H9 (cell line): ENCODE results near the gene ZFP69B. TPM values are rescaled to one million over a fixed set of nuclear protein-coding genes. Genes with fewer than 3 reads are reported as not detected.

ENCODE experiments used
- DNase-seq: peaks from one replicate; pipeline ENCODE4 v3.0.0-alpha.2; 2017
- H2AFZ ChIP-seq: one replicate; pipeline ENCODE4 v1.6.1; 2013; ENCODE audit warnings: mild to moderate bottlenecking, low read length, control low read depth, moderate library complexity
- H2AK5ac ChIP-seq: 2 replicates; pipeline ENCODE4 v1.6.1; 2013; ENCODE audit warnings: low read length, control low read depth, mixed read lengths; ENCODE audit not compliant: insufficient read length
- H2BK120ac ChIP-seq: one replicate; pipeline ENCODE4 v1.6.1; 2013; ENCODE audit warnings: low read depth, mild to moderate bottlenecking, low read length, control low read depth, inconsistent platforms; ENCODE audit not compliant: poor library complexity, severe bottlenecking
- H2BK12ac ChIP-seq: 2 replicates; pipeline ENCODE4 v1.6.1; 2013; ENCODE audit warnings: low read length, control low read depth, mixed read lengths, low read depth; ENCODE audit not compliant: insufficient read length
- H2BK15ac ChIP-seq: 2 replicates; pipeline ENCODE4 v1.6.1; 2013; ENCODE audit warnings: low read depth, low read length, control low read depth
- H2BK20ac ChIP-seq: one replicate; pipeline ENCODE4 v1.6.1; 2013; ENCODE audit warnings: low read depth, mild to moderate bottlenecking, low read length, control low read depth, inconsistent platforms; ENCODE audit not compliant: poor library complexity, severe bottlenecking
- H2BK5ac ChIP-seq: 2 replicates; pipeline ENCODE4 v1.6.1; 2013; ENCODE audit warnings: low read length, control low read depth, mixed read lengths; ENCODE audit not compliant: insufficient read length
- H3K14ac ChIP-seq: 2 replicates; pipeline ENCODE4 v1.6.1; 2013; ENCODE audit warnings: low read length, control low read depth; ENCODE audit not compliant: insufficient read depth
- H3K18ac ChIP-seq: 2 replicates; pipeline ENCODE4 v1.6.1; 2013; ENCODE audit warnings: low read depth, mild to moderate bottlenecking, mixed read lengths, low read length, control low read depth; ENCODE audit not compliant: insufficient read length
- H3K23ac ChIP-seq: 2 replicates; pipeline ENCODE4 v1.6.1; 2013; ENCODE audit warnings: low read length, control low read depth, mixed read lengths, low read depth; ENCODE audit not compliant: insufficient read length
- H3K23me2 ChIP-seq: 2 replicates; pipeline ENCODE4 v1.6.1; 2013; ENCODE audit warnings: low read depth, mild to moderate bottlenecking, mixed read lengths, low read length, control low read depth; ENCODE audit not compliant: insufficient read length, poor library complexity, severe bottlenecking
- H3K27ac ChIP-seq: 2 replicates; pipeline ENCODE4 v1.5.1; 2013; ENCODE audit warnings: low read length, control low read depth, mixed read lengths, low read depth; ENCODE audit not compliant: insufficient read length
- H3K27me3 ChIP-seq: 2 replicates; pipeline ENCODE4 v1.6.1; 2013; ENCODE audit warnings: low read length, control low read depth, inconsistent platforms; ENCODE audit not compliant: insufficient read depth
- H3K4ac ChIP-seq: 2 replicates; pipeline ENCODE4 v1.6.1; 2013; ENCODE audit warnings: low read depth, mild to moderate bottlenecking, control low read depth, inconsistent platforms, low read length, moderate library complexity
- H3K4me1 ChIP-seq: 2 replicates; pipeline ENCODE4 v1.6.1; 2013; ENCODE audit warnings: low read length, control low read depth, inconsistent platforms; ENCODE audit not compliant: insufficient read depth
- H3K4me2 ChIP-seq: 2 replicates; pipeline ENCODE4 v1.6.1; 2013; ENCODE audit warnings: low read length, control low read depth, mixed read lengths; ENCODE audit not compliant: insufficient read length, insufficient read depth
- H3K56ac ChIP-seq: 2 replicates; pipeline ENCODE4 v1.6.1; 2013; ENCODE audit warnings: low read depth, mild to moderate bottlenecking, mixed read lengths, low read length, control low read depth; ENCODE audit not compliant: insufficient read length
- H3K79me1 ChIP-seq: 2 replicates; pipeline ENCODE4 v1.6.1; 2013; ENCODE audit warnings: low read depth, mild to moderate bottlenecking, moderate library complexity, low read length, control low read depth, inconsistent platforms; ENCODE audit not compliant: insufficient read depth, poor library complexity, severe bottlenecking
- H3K79me2 ChIP-seq: 2 replicates; pipeline ENCODE4 v1.6.1; 2013; ENCODE audit warnings: low read length, control low read depth, inconsistent platforms; ENCODE audit not compliant: insufficient read depth
- H3K9ac ChIP-seq: 2 replicates; pipeline ENCODE4 v1.6.1; 2013; ENCODE audit warnings: low read length, control low read depth, mixed read lengths; ENCODE audit not compliant: insufficient read length; ENCODE audit errors: extremely low read depth
- H3K9me3 ChIP-seq: one replicate; pipeline ENCODE4 v1.6.1; 2013; ENCODE audit warnings: low read depth, low read length, inconsistent platforms; ENCODE audit not compliant: control insufficient read depth
- H3T11ph ChIP-seq: one replicate; pipeline ENCODE4 v1.6.1; 2013; ENCODE audit warnings: mild to moderate bottlenecking, low read length, control low read depth, inconsistent platforms
- H4K20me1 ChIP-seq: one replicate; pipeline ENCODE4 v1.6.1; 2013; ENCODE audit not compliant: control insufficient read depth, insufficient read length, insufficient read depth
- H4K5ac ChIP-seq: 2 replicates; pipeline ENCODE4 v1.6.1; 2013; ENCODE audit warnings: low read depth, mild to moderate bottlenecking, mixed read lengths, low read length, control low read depth; ENCODE audit not compliant: insufficient read length
- H4K8ac ChIP-seq: replicated peaks from 2 replicates; pipeline ENCODE4 v1.6.1; 2013; ENCODE audit warnings: low read length, control low read depth, mixed read lengths, low read depth; ENCODE audit not compliant: insufficient read length
- H4K91ac ChIP-seq: 2 replicates; pipeline ENCODE4 v1.6.1; 2013; ENCODE audit warnings: low read depth, mild to moderate bottlenecking, moderate library complexity, mixed read lengths, low read length, control low read depth; ENCODE audit not compliant: insufficient read length
- H3K27ac Mint-ChIP-seq, 3 experiments: 2 replicates in 2 of 3; 3 replicates in 1 of 3; pipeline ENCODE4 v1.8.0; 2020 to 2021; ENCODE audit warnings: mixed read lengths in 3 of 3, mild to moderate bottlenecking in 1 of 3, moderate library complexity in 1 of 3
- H3K27me3 Mint-ChIP-seq: 2 replicates; pipeline ENCODE4 v1.8.0; 2021; ENCODE audit warnings: low read depth, mild to moderate bottlenecking, moderate library complexity, mixed read lengths
- H3K36me3 Mint-ChIP-seq, 3 experiments: 2 replicates in 2 of 3; 3 replicates in 1 of 3; pipeline ENCODE4 v1.8.0; 2020 to 2021; ENCODE audit warnings: low read depth in 3 of 3, mixed read lengths in 3 of 3; ENCODE audit not compliant: insufficient read depth in 1 of 3
- H3K4me1 Mint-ChIP-seq, 2 experiments: 2 replicates each; pipeline ENCODE4 v1.8.0; 2020; ENCODE audit warnings: mixed read lengths in 2 of 2
- H3K4me3 Mint-ChIP-seq, 2 experiments: 2 replicates in 1 of 2; 3 replicates in 1 of 2; pipeline ENCODE4 v1.8.0; 2020 to 2021; ENCODE audit warnings: mild to moderate bottlenecking in 2 of 2, mixed read lengths in 2 of 2, moderate library complexity in 1 of 2
- H3K9me3 Mint-ChIP-seq, 2 experiments: 2 replicates in 1 of 2; 3 replicates in 1 of 2; pipeline ENCODE4 v1.8.0; 2020; ENCODE audit warnings: mild to moderate bottlenecking in 2 of 2, mixed read lengths in 2 of 2, moderate library complexity in 1 of 2
- CTCF ChIP-seq: fragments of 200-600 bp; sonication (generic); conservative IDR thresholded peaks from 3 replicates; pipeline ENCODE4 v1.8.0; 2021; ENCODE audit warnings: antibody characterized with exemption, mild to moderate bottlenecking
- total RNA-seq: library from RNA; stranded (reverse); gene quantifications from 2 replicates; pipeline ENCODE4 v1.2.1, GENCODE V29; 2021

Gene ZFP69B
- total RNA-seq, 1 experiment from 2014 or later: 16.2 TPM

- Histone ChIP-seq H4K91ac (no peak overlapping the region), H3K27ac (no peak overlapping the region), H3K56ac (no peak overlapping the region), H4K20me1 (no peaks in the 10 kb centered on the region), H4K5ac (no peak overlapping the region), H3K9ac (no peak overlapping the region), H2BK12ac (no peak overlapping the region), H2AK5ac (no peak overlapping the region), H3K4me2 (no peak overlapping the region), H3K27me3 (no peaks in the 10 kb centered on the region), H2AFZ (no peak overlapping the region), H2BK20ac (no peak overlapping the region), H2BK5ac (no peak overlapping the region), H3K79me1 (no peaks in the 10 kb centered on the region), H3K9me3 (no peaks in the 10 kb centered on the region), H3T11ph (no peak overlapping the region), H3K14ac (no peak overlapping the region), H3K4me1 (no peaks in the 10 kb centered on the region), H3K18ac (no peak overlapping the region), H2BK15ac (no peak overlapping the region), H3K4ac (no peak overlapping the region), H4K8ac (no peak overlapping the region), H3K23me2 (no peaks in the 10 kb centered on the region), H3K23ac (no peak overlapping the region), H2BK120ac (no peak overlapping the region), H3K79me2 (no peaks in the 10 kb centered on the region)
- H3K27ac Mint-ChIP-seq: no peak overlapping the region
- peaks cover 17% of the 10 kb centered on the region in 2 experiments for H3K4me1 Mint-ChIP-seq
- no peaks in the 10 kb centered on the region for H3K36me3 Mint-ChIP-seq
- no peaks in the 10 kb centered on the region for H3K27me3 Mint-ChIP-seq
- no peaks in the 10 kb centered on the region for H3K9me3 Mint-ChIP-seq
- TF ChIP-seq CTCF: no peak
- no peak overlapping the region for H3K4me3 Mint-ChIP-seq
- no peak for DNase-seq
Observed at GRCh38 chr1:40407453-40407852, 42.8 kb upstream of the ZFP69B start.
